Fibroblast of lung (primary cell): ENCODE results near the gene MICAL3. TPM values are rescaled to one million over a fixed set of nuclear protein-coding genes. Genes with fewer than 3 reads are reported as not detected.

Experiments
- DNase-seq, 2 donors: peaks; one replicate each; pipeline versions ENCODE4 v3.0.0 to v3.0.0-alpha.2; 2010; ENCODE audit warnings: low read depth in 2 of 2
- H2AFZ ChIP-seq: 2 replicates; pipeline ENCODE4 v1.5.1; 2012; ENCODE audit warnings: low read length, control low read depth, inconsistent platforms
- H3K27ac ChIP-seq: 2 replicates; pipeline ENCODE4 v1.5.1; 2011; ENCODE audit warnings: low read length, control low read depth; ENCODE audit not compliant: insufficient read depth
- H3K27me3 ChIP-seq: 2 replicates; pipeline ENCODE4 v1.5.1; 2011; ENCODE audit warnings: mild to moderate bottlenecking, low read length; ENCODE audit not compliant: control insufficient read depth, insufficient read depth
- H3K36me3 ChIP-seq: 2 replicates; pipeline ENCODE4 v1.5.1; 2011; ENCODE audit warnings: low read length; ENCODE audit not compliant: control insufficient read depth, insufficient read depth
- H3K4me1 ChIP-seq: 2 replicates; pipeline ENCODE4 v1.5.1; 2011; ENCODE audit warnings: low read length; ENCODE audit not compliant: control insufficient read depth, insufficient read depth; ENCODE audit errors: extremely low read depth
- H3K4me2 ChIP-seq: 2 replicates; pipeline ENCODE4 v1.5.1; 2011; ENCODE audit warnings: low read length, control low read depth; ENCODE audit not compliant: insufficient read depth; ENCODE audit errors: extremely low read depth
- H3K4me3 ChIP-seq, 4 experiments: fragments of 200-600 bp in 1 of 4; sonication (generic) in 1 of 4; replicated peaks in 1 of 4; 2 replicates each; pipeline ENCODE4 v1.5.1; 2011 to 2016; ENCODE audit warnings: low read length in 4 of 4, low read depth in 3 of 4, mild to moderate bottlenecking in 3 of 4, control low read depth in 2 of 4, inconsistent platforms in 1 of 4, mixed read lengths in 1 of 4; ENCODE audit not compliant: insufficient read depth in 1 of 4; ENCODE audit errors: control extremely low read depth in 1 of 4
- H3K79me2 ChIP-seq: 2 replicates; pipeline ENCODE4 v1.5.1; 2012; ENCODE audit warnings: mild to moderate bottlenecking, low read length, inconsistent platforms; ENCODE audit not compliant: control insufficient read depth, insufficient read depth
- H3K9ac ChIP-seq: 2 replicates; pipeline ENCODE4 v1.5.1; 2011; ENCODE audit warnings: mild to moderate bottlenecking, low read length, control low read depth; ENCODE audit not compliant: insufficient read depth
- H3K9me3 ChIP-seq: 2 replicates; pipeline ENCODE4 v1.5.1; 2012; ENCODE audit warnings: low read depth, low read length; ENCODE audit not compliant: control insufficient read depth, insufficient read depth
- H4K20me1 ChIP-seq: 2 replicates; pipeline ENCODE4 v1.5.1; 2011; ENCODE audit warnings: low read length; ENCODE audit not compliant: control insufficient read depth, insufficient read depth; ENCODE audit errors: extremely low read depth
- EZH2 ChIP-seq: IDR thresholded peaks from 2 replicates; pipeline ENCODE4 v1.5.1; 2012; ENCODE audit warnings: low read length, control low read depth, mild to moderate bottlenecking; ENCODE audit errors: missing control alignments
- polyA plus RNA-seq, 2 donors: library from polyadenylated mRNA; depleted of rRNA in 1 of 2; stranded (reverse) in 1 of 2; unstranded in 1 of 2; fragments of >200 nt; gene quantifications; 2 replicates each; pipeline ENCODE4 v1.2.1, GENCODE V29; 2011 to 2012; ENCODE audit warnings: missing spikeins in 1 of 2
- total RNA-seq: library from RNA; depleted of rRNA; stranded (reverse); fragments of >200 nt; gene quantifications from 2 replicates; pipeline ENCODE4 v1.2.1, GENCODE V29; 2014
- TF ChIP-seq, protein P1 (sequence below), 2 donors: IDR thresholded peaks in 1 of 2; conservative IDR thresholded peaks in 1 of 2; 1 replicate in 1 of 2; 2 replicates in 1 of 2; pipeline ENCODE4 v1.5.1; 2011 to 2012; ENCODE audit warnings: low read length in 2 of 2, control low read depth in 1 of 2, inconsistent platforms in 1 of 2, low read depth in 1 of 2, mild to moderate bottlenecking in 1 of 2

The MICAL3 gene
- total and polyA plus RNA-seq, 2 donors (not counting 1 experiment from before 2014, with no cell fraction given), result 10.8 to 22.6 TPM

DNA sequence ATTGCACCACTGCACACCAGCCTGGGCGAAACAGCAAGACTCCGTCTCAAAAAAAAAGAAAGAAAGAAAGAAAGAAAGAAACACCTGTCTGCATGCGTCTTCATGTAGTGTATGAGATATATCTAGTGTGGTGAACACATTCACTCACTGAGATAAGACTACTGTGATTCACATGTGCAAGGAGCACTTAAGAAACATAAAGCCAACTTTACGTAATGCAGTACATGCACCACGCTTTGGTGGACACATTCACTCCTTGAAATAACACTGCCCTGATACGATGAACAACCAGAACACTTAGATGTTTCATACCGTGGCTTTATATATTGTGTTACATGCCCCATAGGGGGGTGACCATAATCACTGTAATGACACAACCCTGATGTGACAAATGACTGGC is 96.0 kb downstream of the MICAL3 start:
- Histone ChIP-seq H3K9me3 (no peaks in the 10 kb centered on the region), H2AFZ (no peak overlapping the region), H3K27me3 (no peaks in the 10 kb centered on the region), H3K4me2 (no peak overlapping the region), H3K9ac (no peak overlapping the region), H3K79me2 (peaks cover 27% of the 10 kb centered on the region), H3K36me3 (no peaks in the 10 kb centered on the region), H3K4me1 (peaks cover 11% of the 10 kb centered on the region), H3K4me3 (no peak overlapping the region), H3K27ac (no peak overlapping the region), H4K20me1 (no peaks in the 10 kb centered on the region)
- DNase-seq, result no peak
- TF ChIP-seq, protein P1, sequence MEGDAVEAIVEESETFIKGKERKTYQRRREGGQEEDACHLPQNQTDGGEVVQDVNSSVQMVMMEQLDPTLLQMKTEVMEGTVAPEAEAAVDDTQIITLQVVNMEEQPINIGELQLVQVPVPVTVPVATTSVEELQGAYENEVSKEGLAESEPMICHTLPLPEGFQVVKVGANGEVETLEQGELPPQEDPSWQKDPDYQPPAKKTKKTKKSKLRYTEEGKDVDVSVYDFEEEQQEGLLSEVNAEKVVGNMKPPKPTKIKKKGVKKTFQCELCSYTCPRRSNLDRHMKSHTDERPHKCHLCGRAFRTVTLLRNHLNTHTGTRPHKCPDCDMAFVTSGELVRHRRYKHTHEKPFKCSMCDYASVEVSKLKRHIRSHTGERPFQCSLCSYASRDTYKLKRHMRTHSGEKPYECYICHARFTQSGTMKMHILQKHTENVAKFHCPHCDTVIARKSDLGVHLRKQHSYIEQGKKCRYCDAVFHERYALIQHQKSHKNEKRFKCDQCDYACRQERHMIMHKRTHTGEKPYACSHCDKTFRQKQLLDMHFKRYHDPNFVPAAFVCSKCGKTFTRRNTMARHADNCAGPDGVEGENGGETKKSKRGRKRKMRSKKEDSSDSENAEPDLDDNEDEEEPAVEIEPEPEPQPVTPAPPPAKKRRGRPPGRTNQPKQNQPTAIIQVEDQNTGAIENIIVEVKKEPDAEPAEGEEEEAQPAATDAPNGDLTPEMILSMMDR (conservative IDR thresholded peaks at IDR 0.05 in 1 of 2, IDR thresholded peaks at IDR 0.05 in 1 of 2; ENCODE audit: low read depth in 1 of 2, low read length in 2 of 2), result no peak
- no peak for TF ChIP-seq EZH2

DNA sequence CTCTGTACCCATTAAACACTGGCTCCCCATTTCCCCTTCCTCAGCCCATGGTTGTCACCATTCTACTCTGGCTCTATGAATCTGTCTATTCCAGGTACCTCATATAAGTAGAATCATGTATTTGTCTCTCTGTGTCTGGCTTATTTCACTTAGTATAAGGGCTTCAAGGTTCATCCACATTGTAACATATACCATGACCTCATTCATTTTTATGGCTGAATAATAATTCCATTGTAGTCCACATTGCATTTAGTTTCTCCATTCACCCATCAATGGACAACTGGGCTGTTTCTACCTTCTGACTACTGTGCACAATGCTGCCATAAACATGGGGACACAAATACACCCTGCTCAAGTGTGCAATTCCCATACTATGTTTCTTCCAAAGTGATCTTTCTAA is 97.3 kb downstream of the MICAL3 start:
- Histone ChIP-seq H3K9me3 (no peaks in the 10 kb centered on the region), H3K4me2 (no peak overlapping the region), H3K4me1 (peaks cover 22% of the 10 kb centered on the region), H3K79me2 (peaks cover 27% of the 10 kb centered on the region), H3K9ac (no peak overlapping the region), H3K27ac (no peak overlapping the region), H3K4me3 (no peak overlapping the region), H3K36me3 (no peaks in the 10 kb centered on the region), H2AFZ (no peak overlapping the region), H4K20me1 (no peaks in the 10 kb centered on the region), H3K27me3 (no peaks in the 10 kb centered on the region)
- DNase-seq, result no peak
- TF ChIP-seq, protein P1 (conservative IDR thresholded peaks at IDR 0.05 in 1 of 2, IDR thresholded peaks at IDR 0.05 in 1 of 2; ENCODE audit: low read depth in 1 of 2, low read length in 2 of 2), result no peak
- no peak for TF ChIP-seq EZH2

DNA sequence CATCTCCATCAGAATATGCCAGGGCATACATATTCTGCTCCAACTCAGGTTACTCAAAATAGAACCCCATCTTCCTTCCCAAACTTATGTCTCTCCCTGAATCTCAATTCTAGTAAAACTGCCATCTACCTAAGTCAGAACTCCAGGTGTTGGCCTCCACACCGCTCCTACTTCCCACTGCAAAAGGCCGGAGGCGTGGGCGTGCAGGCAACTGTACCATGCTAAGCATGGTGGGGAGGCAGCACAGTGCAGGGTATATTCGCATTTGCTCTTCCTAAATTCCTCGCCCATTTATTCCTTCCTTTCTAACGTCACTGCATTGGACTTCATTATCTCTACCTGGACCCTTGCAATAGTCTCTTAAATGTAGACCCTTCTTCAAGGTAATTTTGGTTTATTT is 97.8 kb downstream of the MICAL3 start:
- Histone ChIP-seq H2AFZ (no peak overlapping the region), H3K79me2 (peaks cover 26% of the 10 kb centered on the region), H3K36me3 (no peaks in the 10 kb centered on the region), H4K20me1 (no peaks in the 10 kb centered on the region), H3K9ac (no peak overlapping the region), H3K4me3 (no peak overlapping the region), H3K9me3 (no peaks in the 10 kb centered on the region), H3K4me2 (no peak overlapping the region), H3K27ac (no peak overlapping the region), H3K27me3 (no peaks in the 10 kb centered on the region), H3K4me1 (peaks cover 26% of the 10 kb centered on the region)
- TF ChIP-seq EZH2, result no peak
- TF ChIP-seq, protein P1 (conservative IDR thresholded peaks at IDR 0.05 in 1 of 2, IDR thresholded peaks at IDR 0.05 in 1 of 2; ENCODE audit: low read depth in 1 of 2, low read length in 2 of 2), result no peak
- DNase-seq, result no peak
